Hematopoietic multipotent progenitor cell treated with erythropoietin and hydrocortisone succinate and interleukin-3 and kit ligand, for 4 days (in vitro differentiated cells): ENCODE results near the gene CXorf49B.
"Not testable (repeated sequence)": the region's sequence is repeated elsewhere in the genome, so short reads cannot be mapped to it uniquely, and the experiment has no call there.

Experiments
- DNase-seq: peaks from one replicate; pipeline ENCODE4 v3.0.0-alpha.2; 2015

CXorf49B gene

GRCh38 chrX:71763049-71763448 is at the start of gene CXorf49B:
TSS of gene CXorf49B (plus strand) at chrX:71763349. CDS start at chrX:71763424, 75 bp downstream.
- DNase-seq = not testable (repeated sequence)

- DNase-seq = not testable (repeated sequence)
These were observed 49.1 kb upstream of the CXorf49B start for GRCh38 chrX:71714064-71714463.

- not testable (repeated sequence) for DNase-seq
These were observed 47.6 kb upstream of the CXorf49B start for GRCh38 chrX:71715551-71715950.

- DNase-seq = not testable (repeated sequence)
These were observed 46.8 kb upstream of the CXorf49B start for GRCh38 chrX:71716323-71716722.

- DNase-seq = not testable (repeated sequence)
These were observed 45.0 kb upstream of the CXorf49B start, which contains the start of gene CXorf49 for GRCh38 chrX:71718185-71718584. TSS of gene CXorf49 (minus strand) at chrX:71718285. CDS start at chrX:71718151, 134 bp downstream.

GRCh38 chrX:71719195-71719594 is 44.0 kb upstream of the CXorf49B start:
- DNase-seq = not testable (repeated sequence)

GRCh38 chrX:71720289-71720886 is 42.8 kb upstream of the CXorf49B start:
- DNase-seq = not testable (repeated sequence)

GRCh38 chrX:71760688-71761281 is 2.4 kb upstream of the CXorf49B start:
- DNase-seq = not testable (repeated sequence)

- DNase-seq = not testable (repeated sequence)
These were observed 1.7 kb downstream of the CXorf49B start for GRCh38 chrX:71764832-71765231.

GRCh38 chrX:71765613-71766012 is 2.5 kb downstream of the CXorf49B start:
- not testable (repeated sequence) for DNase-seq

- not testable (repeated sequence) for DNase-seq
These were observed 4.0 kb downstream of the CXorf49B start for GRCh38 chrX:71767134-71767533.

- not testable (repeated sequence) for DNase-seq
These were observed 15.2 kb downstream of the CXorf49B start for GRCh38 chrX:71778322-71778721.

- DNase-seq = not testable (repeated sequence)
These were observed 19.2 kb downstream of the CXorf49B start for GRCh38 chrX:71782225-71782949.

- DNase-seq = not testable (repeated sequence)
These were observed 19.8 kb downstream of the CXorf49B start for GRCh38 chrX:71782950-71783299.

- DNase-seq = not testable (repeated sequence)
These were observed 20.6 kb downstream of the CXorf49B start for GRCh38 chrX:71783569-71784347.

- DNase-seq = not testable (repeated sequence)
These were observed 21.3 kb downstream of the CXorf49B start for GRCh38 chrX:71784348-71784983.

GRCh38 chrX:71806450-71806849 is 43.3 kb downstream of the CXorf49B start:
- DNase-seq = not testable (repeated sequence)

GRCh38 chrX:71809886-71810285 is 46.7 kb downstream of the CXorf49B start:
- no peak for DNase-seq

GRCh38 chrX:71814123-71814912 is 51.2 kb downstream of the CXorf49B start:
- no peak for DNase-seq

GRCh38 chrX:71815121-71815905 is 52.2 kb downstream of the CXorf49B start:
- DNase-seq = no peak

GRCh38 chrX:71815906-71816156 is 52.7 kb downstream of the CXorf49B start:
- DNase-seq = no peak
